Eye (tissue), 1 donor: Measurements from ENCODE around the gene PCLO.
"Not testable (repeated sequence)": the region's sequence is repeated elsewhere in the genome, so short reads cannot be mapped to it uniquely, and the experiment has no call there.

ENCODE experiments used
- DNase-seq: peaks from one replicate; pipeline ENCODE4 v3.0.0-alpha.2; 2015

Gene PCLO

GRCh38 chr7:83130191-83130590, 32.5 kb downstream of the PCLO start:
- DNase-seq, result no peak

GRCh38 chr7:83119494-83119893, 43.2 kb downstream of the PCLO start:
- no peak for DNase-seq

GRCh38 chr7:83119026-83119382, 43.7 kb downstream of the PCLO start:
- no peak for DNase-seq

- no peak for DNase-seq
Measured at GRCh38 chr7:83118347-83119025, 44.2 kb downstream of the PCLO start.

- no peak for DNase-seq
Measured at GRCh38 chr7:83117466-83117865, 45.2 kb downstream of the PCLO start.

GRCh38 chr7:83111391-83111790, 51.3 kb downstream of the PCLO start:
- no peak for DNase-seq

GRCh38 chr7:83109352-83109751, 53.3 kb downstream of the PCLO start:
- peak; percentile 26 for DNase-seq

- DNase-seq, result peak; percentile 55
Measured at GRCh38 chr7:83105948-83106347, 56.7 kb downstream of the PCLO start.

- no peak for DNase-seq
Measured at GRCh38 chr7:83105063-83105462, 57.6 kb downstream of the PCLO start.

- no peak for DNase-seq
Measured at GRCh38 chr7:83101530-83101929, 61.2 kb downstream of the PCLO start.

- DNase-seq, result no peak
Measured at GRCh38 chr7:83096065-83096580, 66.6 kb downstream of the PCLO start.

GRCh38 chr7:83085299-83085698, 77.4 kb downstream of the PCLO start:
- no peak for DNase-seq

- not testable (repeated sequence) for DNase-seq
Measured at GRCh38 chr7:83079879-83080278, 82.8 kb downstream of the PCLO start.

GRCh38 chr7:83077328-83077727, 85.4 kb downstream of the PCLO start:
- DNase-seq, result no peak

GRCh38 chr7:83072576-83073517, 89.8 kb downstream of the PCLO start:
- no peak for DNase-seq

- peak; percentile 67 for DNase-seq
Measured at GRCh38 chr7:83065714-83066113, 97.0 kb downstream of the PCLO start.

GRCh38 chr7:83060218-83060617, 102.5 kb downstream of the PCLO start:
- peak; percentile 69 for DNase-seq

- no peak for DNase-seq
Measured at GRCh38 chr7:83058667-83059066, 104.0 kb downstream of the PCLO start.

GRCh38 chr7:83055197-83055596, 107.5 kb downstream of the PCLO start:
- DNase-seq, result no peak

GRCh38 chr7:83054472-83054871, 108.2 kb downstream of the PCLO start:
- DNase-seq, result no peak

- DNase-seq, result no peak
Measured at GRCh38 chr7:83053965-83054364, 108.7 kb downstream of the PCLO start.

GRCh38 chr7:83040484-83040883, 122.2 kb downstream of the PCLO start:
- peak; percentile 73 for DNase-seq

GRCh38 chr7:83038787-83039186, 123.9 kb downstream of the PCLO start:
- no peak for DNase-seq
